Measurements from ENCODE around the gene TP53AIP1.

- no peak for TF ChIP-seq CTCF (IDR thresholded peaks at IDR 0.05)
- TF ChIP-seq POLR2A (IDR thresholded peaks at IDR 0.05): no peak
Observed at GRCh38 chr11:128890216-128890542, 52.5 kb downstream of the TP53AIP1 start.

Data from uterus (tissue), 2 donors.